NCI-H526 (cell line): Measurements from ENCODE around the gene INTU.
"Not testable (repeated sequence)": the region's sequence is repeated elsewhere in the genome, so short reads cannot be mapped to it uniquely, and the experiment has no call there.

Source experiments
- DNase-seq, 2 experiments: peaks; one replicate each; lab custom pipeline; 2025; lab: John Stamatoyannopoulos, UW

INTU gene

DNA sequence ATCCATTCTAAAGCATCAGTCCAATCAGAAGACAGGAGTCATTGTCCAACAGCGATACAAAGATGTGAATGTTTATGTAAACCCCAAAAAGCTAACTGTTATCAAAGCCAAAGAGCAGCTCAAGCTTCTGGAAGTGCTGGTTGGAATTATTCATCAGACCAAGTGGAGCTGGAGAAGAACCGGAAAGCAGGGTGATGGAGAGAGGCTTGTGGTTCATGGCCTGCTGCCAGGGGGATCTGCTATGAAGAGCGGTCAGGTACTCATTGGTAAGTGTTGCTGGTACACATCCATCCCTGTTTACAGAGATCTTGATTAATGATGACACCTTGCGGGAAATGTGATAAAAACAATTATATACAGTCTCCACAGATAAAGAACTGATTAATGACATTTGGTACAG is 11.0 kb downstream of the INTU start:
- DNase-seq = no peak

DNA sequence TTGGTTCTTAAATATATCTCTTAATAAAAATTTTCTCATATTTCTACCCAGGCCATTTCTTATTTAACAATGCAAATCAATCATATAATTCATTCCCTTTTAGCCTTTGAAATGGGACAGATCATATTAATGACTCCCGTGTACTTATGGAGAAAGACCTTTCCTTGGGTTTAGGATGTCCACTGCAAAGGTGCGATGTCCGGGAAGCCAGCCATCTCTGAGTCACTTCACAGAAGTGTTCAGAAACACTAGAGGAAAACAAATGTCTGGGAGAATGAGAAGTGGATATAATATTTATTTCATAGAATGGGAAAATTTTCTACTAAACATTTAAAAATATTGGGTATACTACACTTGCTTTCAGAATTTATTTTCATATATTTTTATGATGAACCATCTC is 15.3 kb downstream of the INTU start:
- no peak for DNase-seq

DNA sequence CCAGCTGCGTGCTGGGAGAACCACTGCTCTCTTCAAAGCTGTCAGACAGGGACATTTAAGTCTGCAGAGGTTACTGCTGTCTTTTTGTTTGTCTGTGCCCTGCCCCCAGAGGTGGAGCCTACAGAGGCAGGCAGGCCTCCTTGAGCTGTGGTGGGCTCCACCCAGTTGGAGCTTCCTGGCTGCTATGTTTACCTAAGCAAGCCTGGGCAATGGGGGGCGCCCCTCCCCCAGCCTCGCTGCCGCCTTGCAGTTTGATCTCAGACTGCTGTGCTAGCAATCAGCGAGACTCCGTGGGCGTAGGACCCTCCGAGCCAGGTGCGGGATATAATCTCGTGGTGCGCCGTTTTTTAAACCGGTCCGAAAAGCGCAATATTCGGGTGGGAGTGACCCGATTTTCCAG is 22.8 kb downstream of the INTU start:
- DNase-seq = not testable (repeated sequence)

DNA sequence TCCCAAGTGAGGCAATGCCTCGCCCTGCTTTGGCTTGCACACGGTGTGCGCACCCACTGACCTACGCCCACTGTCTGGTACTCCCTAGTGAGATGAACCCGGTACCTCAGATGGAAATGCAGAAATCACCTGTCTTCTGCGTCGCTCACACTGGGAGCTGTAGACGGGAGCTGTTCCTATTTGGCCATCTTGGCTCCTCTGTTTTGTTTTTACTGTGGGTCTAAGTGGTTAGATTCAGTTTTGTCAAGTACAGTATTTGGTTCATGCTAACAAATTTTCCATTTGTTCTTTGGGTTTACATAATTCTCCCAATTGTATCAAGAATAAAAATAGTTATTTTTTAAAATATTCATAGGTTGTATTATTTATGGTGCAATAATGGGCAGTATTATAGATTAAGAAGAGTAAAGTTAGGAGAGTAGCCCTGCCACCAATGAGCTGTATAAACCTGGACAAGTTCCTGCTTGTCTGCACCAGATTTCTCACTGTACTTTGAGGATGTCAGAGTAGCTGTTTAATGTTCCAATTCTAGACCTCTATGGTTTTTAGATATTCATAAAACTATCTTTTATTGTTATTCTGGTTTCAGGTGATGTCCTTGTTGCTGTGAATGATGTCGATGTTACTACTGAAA is 23.4 kb downstream of the INTU start:
- no peak for DNase-seq

DNA sequence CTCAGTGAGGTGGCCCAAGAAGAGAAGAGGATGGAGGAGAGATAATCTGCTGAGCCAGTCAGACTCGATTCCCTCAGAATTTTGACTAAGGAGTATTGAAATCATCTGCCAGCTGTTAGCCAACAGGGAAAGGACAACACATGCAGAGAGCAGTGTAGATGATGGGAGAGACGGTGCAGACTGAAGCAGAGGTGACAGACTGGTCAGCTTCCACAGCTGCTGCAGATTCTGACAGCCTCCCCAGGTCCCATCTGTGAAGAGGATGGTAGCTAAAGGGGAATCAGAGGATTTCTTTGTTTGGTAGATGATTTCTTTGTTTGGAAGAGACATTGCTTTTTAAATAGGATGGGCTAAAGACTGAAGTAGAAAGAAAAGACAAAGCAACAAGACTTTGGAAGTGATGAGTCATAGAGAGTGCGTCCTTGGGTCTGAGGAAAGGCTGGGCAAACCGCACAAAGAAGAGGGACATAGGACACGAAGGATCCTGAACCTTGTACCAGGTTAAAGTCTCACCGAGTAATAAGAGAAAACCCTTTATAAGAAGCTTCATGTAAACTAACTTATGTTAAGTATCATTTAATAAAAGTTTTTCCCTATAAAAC is 27.6 kb downstream of the INTU start:
- DNase-seq = peak in 1 of 2 experiments; percentile 37

DNA sequence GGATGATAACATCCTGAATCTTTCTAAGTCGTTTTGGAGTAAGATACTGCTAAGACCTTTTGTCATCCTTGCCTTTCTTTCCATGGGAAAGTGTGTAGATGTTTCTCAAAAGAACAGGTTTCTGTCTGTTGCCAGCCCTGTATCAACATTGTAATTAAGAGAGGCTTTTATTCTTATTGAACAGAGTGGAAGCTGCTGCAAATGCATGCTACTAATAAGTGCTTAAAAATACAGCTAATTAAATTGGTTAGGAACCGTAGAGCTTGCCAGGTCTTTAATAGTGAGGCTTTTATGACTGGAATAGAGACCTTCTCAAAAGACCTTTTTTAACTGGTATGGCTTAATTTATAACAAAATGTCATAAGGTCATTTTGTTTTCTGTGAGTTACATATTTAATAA is 34.4 kb downstream of the INTU start:
- no peak for DNase-seq

DNA sequence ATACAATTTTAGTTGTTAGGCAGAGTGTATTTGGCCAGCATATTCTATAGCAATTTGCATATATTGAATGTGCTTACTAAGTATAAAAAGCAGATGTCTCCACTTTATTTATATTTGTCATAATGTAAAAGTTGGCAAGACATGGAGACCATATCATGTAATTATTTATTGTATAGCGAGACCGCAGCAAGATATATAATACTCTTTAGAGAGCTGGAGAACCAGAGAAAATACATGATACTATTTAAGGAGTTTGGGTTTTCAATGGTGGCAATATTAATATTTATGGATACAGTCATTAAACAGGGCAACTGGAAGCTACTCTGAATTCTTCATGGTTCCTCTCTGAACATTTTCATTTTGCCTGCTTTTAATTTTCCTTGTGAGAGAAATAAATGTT is 35.0 kb downstream of the INTU start:
- no peak for DNase-seq

DNA sequence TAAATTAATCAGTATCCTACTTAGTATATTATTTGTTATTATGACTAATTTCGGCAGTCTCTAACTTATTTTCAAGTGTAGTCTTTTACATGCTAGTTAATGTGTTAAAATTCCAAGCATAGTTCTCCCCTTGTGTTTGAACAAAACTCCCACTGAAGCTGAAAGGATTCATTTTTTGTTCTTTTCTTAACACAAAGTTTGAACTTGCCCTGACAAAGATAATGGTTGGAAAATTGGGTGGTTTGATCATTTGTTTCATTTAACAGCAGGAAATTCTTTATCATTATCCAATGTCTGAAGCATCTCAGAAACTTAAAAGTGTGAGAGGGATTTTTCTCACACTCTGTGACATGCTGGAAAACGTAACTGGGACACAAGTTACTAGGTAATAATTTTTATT is 36.0 kb downstream of the INTU start:
- no peak for DNase-seq

DNA sequence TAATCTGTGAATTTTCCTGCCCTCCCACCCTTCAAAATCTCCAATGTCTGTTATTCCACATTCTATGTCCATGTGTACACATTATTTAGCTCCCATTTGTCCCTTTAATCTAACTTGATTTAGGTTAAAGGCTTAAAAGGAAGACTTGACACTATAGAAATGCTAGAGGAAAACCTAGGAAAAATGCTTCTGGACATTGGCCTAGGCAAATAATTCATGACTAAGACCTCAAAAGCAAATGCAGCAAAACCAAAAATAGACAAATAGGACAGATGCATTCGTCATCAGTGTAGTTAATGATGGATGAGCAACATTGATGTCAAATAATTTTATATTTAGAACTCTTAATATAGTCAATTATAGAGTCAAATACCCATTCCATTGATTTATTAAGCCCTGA is 36.9 kb downstream of the INTU start:
- no peak for DNase-seq

DNA sequence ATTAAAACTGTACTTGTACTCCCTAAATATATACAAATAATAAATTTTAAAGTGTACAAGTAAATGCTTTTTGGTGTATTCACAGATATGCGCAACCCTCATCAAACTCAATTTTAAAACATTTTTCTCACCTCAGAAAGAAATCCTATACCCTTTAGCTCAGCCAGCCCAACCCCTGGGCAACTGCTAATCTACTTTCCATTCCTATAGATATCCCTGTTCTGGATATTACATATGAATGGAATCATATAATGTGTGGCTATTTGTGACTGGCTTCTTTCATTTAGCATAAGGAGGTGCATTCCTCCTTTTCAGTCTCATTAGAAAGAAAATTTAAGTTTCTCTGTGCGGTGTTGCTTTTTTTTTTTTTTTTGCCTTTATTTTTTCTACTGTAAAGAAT is 39.4 kb downstream of the INTU start:
- DNase-seq = no peak

DNA sequence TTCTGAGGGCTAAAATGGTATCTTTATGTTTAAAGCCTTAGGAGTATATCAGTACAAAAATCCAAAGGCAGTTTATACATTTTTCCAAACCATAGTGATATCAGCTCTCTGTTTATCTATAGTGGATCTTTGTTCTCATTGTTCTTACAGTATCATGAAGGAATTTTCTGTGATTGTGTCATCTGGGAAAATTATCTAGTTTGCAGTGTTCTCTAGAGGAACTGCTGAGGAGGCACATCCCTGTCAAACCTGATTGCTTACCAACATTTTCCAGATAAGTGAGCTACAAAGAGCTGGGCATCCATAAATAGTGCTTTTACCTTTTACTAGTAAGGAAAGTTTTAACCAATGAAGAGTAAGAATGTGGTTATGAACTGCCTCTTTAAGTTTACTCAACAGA is 52.5 kb downstream of the INTU start:
- DNase-seq = no peak

DNA sequence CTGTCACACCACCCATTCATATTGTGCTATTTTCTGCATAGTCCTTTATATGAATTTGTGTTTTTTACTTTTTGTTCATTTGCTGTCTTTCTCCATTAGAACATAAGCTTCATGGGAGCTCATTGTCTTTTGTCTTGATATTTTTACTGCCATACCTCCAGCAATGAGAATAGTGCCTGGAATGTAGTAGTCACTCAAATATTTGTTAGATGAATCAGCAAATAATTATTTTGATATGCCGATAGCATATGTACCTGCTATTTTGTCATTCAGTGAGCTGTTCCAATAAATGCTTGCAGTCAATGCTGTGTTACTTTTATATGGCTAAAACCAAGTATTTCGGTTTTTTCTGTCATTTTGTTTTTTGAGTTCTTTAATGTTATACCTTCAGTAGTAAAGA is 53.9 kb downstream of the INTU start:
- no peak for DNase-seq

DNA sequence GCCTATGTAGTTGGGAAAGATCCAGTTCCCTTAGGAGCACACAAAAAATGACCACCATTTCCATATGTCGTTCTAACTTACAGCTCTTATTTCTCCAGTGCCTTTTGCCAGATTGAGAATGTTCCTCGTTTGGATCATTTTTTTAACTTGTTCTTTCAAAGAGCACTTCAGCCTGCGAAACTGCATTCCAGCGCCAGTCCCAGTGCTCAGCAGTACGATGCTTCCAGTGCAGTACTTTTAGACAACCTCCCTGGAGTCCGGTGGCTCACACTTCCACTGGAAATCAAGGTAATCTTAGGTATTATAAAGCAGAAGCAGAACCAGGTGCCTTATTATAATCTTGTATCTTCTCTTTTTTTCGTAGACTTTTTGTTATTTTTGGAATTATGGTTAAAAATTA is 54.8 kb downstream of the INTU start:
- DNase-seq = no peak

DNA sequence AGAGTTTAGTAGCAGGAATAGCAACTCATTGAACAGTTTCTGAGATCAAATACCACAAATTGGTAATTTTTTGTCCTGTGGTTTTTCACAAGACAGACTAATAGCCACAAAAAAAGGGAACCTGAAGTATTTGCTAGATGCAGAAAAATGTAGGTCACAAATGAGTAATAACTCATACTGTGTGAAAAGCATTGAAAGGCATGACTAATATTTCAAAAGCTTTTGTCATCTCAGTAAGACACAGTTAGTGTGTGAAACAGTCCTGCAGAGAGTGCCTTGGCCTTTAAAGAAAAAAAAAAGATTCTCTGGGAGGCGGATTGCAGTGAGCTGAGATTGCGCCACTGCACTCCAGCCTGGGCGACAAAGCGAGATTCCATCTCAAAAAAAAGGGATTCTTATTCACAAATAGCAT is 66.0 kb downstream of the INTU start:
- DNase-seq = no peak

DNA sequence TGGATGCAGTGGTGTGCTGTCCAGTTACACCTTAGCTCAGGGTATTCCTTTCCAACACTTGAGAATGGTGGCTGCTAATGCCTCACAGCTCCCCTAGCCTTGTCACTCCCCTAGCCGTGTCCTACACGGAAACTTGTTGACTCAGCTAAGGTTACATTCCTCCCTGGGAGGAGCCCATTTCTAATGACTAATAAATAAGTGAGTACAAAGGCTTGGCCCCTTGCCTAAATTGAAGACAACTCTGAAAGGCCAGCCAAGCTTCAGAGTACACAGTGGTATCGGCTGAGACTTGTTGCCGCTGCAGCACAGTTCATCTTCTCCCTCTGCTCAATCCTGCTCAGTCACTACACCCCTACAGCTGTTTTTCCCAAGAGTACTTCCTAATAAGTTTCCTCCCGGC is 76.2 kb downstream of the INTU start:
- DNase-seq = no peak

DNA sequence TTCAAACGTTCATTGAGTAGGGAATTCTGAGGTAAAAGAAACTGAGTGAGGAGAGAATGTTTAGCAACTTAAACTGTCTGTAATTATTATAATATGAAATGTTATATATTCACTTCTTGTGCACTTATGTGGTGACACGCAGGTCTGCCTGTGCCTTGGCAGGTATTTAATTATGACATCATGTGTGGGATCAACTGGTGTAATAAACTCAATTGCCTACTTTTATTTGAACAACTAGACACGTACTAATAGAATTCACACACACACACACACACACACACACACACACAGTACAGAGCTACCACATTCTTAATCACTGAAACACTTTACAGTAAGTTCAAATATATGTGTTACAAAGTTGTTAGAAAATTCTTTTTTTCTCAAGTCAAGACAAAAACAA is 76.7 kb downstream of the INTU start:
- DNase-seq = no peak

DNA sequence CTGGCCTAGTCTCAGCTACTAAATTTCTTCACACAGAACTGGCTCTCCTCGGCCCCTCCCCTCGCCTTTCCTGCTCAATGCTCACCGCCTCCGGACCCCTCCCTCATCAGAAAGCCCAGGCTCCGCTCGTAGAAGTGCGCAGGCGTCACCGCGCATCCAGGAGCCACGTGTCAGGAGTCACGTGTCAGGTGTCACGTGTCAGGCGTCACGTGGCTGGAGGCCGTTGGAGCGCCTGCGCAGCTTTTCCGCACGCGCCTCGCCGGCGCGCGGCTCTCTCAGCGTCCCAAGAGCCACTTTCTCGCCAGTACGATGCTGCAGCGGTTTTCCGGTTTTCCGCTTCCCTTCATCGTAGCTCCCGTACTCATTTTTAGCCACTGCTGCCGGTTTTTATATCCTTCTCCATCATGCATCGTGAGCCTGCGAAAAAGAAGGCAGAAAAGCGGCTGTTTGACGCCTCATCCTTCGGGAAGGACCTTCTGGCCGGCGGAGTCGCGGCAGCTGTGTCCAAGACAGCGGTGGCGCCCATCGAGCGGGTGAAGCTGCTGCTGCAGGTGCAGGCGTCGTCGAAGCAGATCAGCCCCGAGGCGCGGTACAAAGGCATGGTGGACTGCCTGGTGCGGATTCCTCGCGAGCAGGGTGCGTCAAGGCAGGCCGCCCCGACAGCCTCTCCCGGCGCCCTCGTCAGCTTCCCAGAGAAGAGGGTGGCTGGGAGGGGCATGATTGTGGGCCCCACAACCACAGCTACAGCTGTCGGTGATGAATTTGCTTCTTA is 97.6 kb downstream of the INTU start, which contains the start of gene SLC25A31:
Gene SLC25A31 (plus strand): TSS at position 259 of the 772 bp plus-strand sequence. CDS start 146 bp downstream, at position 405.
- DNase-seq = no peak

DNA sequence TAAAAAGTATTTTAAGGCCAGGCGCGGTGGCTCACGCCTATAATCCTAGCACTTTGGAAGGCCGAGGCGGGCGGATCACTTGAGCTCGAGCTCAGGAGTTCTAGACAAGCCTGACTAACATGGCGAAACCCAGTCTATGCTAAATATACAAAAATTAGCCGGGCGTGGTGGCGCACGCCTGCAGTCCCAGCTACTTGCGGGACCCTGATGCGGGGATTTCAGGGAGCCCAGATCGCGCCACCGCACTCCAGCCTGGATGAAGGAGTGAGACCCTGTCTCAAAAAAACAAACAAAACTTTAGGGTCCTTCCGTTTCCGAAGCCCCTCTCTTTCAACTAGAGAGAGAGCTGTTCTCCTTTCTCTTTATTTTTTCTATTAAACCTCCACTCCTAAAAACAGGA is 98.6 kb downstream of the INTU start:
- DNase-seq = no peak

DNA sequence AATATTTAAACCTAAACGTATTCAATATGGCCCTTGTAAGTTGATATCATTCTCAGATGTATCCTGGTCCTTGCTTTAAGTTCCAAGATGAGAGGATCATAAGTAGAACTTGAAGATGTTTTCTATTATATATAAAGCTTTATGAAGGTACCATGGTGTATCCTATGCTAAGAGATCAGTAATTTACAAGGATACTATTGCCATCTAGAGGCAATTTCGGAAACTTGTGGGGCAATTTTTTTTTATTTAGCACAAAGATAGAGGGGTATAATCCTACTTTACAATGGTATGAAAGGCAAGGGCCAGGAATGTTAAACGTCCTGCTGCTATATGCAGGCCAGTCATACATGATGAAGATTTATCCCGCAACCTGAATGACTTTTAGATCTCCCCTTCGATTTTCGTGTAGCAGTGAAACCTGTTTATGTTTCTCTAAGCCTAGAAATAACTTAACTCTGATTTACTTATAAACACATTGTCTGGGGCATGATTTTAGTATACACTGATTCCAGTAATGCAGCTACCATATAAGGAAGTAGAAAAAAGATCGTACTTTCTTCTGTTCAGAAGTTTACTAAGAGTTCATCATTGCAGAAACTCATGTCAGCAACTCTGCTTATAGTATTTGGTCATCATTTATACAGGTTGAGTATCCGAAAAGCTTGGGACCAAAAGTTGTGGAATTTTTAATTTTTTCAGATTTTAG is 100.0 kb downstream of the INTU start:
- DNase-seq = peak; percentile 14 to 70

DNA sequence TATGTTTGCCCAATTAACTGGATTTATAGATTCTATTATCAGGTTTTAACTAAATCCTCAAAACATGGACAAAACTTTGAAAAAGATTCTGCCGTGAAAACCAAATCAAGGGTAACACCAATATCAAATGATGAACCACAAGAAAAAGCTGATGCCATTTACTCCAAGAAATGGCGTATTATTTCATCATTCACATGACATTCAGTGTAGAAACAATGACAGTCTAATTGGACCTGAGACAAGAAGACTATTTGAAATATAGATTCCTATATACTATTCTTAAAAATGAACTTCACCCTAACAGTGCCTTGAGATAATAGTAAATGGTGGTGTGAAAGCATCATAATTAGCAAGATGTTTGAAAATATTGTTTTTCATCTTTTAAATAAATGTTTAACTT is 102.2 kb downstream of the INTU start:
- no peak for DNase-seq

DNA sequence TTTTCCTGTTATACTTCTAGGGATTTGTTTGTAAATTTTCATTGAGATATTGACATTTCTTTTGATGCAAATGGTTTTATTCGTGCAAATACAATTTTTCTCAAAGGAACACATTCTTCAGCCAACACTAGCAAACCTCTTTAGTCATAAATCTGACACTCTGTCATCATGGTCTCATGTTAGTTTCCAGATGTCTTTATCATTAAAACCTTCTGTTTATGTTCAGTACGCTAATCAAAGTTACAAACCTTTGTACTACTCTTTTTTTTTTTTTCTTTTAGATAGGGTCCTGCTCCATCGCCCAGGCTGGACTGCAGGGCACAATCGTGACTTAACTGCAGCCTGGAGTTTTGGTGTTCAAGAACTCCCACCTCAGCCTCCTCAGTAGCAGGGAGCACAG is 104.5 kb downstream of the INTU start:
- DNase-seq = no peak

DNA sequence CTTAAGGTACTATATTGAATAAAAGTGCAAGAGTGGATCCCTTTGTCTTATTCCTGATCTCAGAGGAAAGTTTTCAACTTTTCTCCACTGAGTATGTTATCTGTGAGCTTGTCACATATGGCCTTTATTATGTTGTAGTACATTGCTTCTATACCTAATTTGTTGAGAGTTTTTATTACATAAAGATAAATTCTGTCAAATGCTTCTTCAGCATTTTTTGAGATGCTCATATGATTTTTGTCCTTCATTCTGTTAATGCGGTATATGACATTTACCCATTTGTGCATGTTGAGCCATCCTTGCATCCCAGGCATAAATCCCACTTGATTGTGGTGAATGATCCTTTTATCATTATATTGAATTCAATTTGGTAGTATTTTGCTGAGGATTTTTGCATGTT is 108.5 kb downstream of the INTU start:
- no peak for DNase-seq

DNA sequence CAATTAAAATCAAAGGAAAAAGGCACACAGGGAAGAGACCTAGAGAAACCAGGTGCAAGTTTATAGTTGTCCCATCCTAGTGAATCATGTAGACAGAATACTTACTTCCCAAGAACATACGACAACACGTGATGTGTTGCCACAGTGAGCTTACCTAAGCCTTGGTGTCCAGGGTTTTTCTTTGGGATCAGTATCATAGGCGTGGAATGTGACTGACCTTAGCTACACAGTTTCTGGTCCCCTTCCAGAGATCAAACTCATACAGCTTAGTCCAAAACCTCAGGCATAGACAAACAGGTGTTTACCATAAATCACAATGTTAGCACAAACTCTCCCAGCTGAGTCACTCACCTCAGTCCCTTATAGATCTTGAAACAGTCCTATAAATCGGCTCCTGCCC is 115.1 kb downstream of the INTU start:
- DNase-seq = no peak
